Fibroblast of skin of left biceps (primary cell): ENCODE data around the gene SPI1.
"Not testable (repeated sequence)": the region's sequence is repeated elsewhere in the genome, so short reads cannot be mapped to it uniquely, and the experiment has no call there.

Source experiments
- DNase-seq, 2 experiments: peaks; one replicate each; pipeline ENCODE4 v3.0.0-alpha.2; 2013; ENCODE audit warnings: low read depth in 2 of 2

The SPI1 gene

DNA sequence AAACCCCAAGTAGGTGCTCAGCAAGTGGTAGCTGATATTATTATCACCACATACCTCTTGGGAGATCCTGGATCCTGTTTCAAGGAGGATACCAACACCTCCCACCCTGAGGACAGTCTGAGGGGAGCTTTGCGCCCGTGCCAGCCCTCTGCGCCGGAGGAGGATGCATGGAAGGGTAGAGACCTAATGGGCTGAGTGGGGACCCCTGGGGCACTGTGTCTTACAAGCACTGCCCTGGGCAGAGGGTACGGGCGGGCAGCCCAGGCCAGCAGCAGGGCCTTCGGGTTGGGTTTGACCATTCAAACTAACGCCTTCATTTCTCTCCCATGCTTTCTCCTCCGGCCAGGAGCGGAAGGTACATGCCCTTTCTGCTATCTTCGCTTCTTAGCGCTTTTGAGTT, 52.1 kb downstream of the SPI1 start:
- DNase-seq, result no peak

DNA sequence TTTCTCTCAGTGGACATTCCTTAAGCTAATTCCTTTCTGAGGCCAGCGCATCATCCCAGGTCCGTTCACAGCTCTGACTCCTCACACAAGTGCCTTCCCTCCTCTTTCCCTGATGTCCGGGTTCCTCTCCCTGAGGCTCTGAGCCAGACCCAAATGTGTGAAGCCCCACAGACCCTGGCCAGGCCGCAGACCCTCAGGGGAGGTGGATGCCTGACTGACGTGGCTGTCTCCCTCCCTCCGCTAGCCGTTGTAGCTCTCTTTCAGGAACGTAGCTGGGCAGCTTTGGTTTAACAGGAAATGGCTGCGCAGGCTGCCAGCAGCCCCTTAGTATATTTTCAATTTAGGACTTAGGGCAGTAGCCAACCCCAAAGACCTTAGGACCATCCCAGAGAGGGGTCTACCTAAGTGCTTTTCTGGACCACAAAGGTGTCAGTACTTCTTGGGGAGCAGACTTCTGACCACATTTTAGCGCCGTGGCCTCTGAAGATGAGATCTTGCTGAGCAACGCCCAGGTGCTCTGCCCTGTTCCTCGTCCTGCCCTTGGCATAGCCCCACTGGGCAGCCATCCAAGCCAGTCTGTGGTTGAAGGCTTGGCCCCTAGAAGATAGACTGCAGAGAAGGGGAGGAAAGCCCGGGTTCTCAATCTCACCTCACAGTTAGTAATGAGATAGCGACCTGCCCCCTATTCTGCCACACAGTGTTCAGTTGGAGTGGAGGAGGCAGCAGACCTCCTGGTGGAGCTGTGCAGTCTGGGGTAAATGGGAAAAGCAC, 52.9 kb downstream of the SPI1 start:
- DNase-seq, result no peak

GRCh38 chr11:47324520-47324919, 53.8 kb downstream of the SPI1 start:
- DNase-seq, result no peak

DNA sequence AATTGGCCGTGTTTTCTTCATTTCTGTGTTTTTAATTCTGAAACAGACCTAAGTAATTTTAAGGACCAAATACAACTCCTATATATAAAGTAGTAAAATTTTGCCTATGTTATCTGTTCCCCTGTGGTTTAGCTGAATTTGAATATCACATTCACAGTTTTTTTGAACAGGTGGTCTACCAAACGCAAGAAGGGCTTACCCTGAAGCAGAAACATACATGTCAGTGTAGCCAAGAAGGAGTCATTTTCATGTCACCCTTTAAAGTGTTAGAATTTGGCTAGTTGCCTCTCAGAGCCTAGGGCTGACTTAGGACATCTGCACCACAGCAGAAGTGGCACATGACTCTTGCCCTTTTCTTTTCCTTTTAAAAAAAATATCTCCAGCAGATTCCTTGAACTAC, 60.2 kb downstream of the SPI1 start:
- no peak for DNase-seq

DNA sequence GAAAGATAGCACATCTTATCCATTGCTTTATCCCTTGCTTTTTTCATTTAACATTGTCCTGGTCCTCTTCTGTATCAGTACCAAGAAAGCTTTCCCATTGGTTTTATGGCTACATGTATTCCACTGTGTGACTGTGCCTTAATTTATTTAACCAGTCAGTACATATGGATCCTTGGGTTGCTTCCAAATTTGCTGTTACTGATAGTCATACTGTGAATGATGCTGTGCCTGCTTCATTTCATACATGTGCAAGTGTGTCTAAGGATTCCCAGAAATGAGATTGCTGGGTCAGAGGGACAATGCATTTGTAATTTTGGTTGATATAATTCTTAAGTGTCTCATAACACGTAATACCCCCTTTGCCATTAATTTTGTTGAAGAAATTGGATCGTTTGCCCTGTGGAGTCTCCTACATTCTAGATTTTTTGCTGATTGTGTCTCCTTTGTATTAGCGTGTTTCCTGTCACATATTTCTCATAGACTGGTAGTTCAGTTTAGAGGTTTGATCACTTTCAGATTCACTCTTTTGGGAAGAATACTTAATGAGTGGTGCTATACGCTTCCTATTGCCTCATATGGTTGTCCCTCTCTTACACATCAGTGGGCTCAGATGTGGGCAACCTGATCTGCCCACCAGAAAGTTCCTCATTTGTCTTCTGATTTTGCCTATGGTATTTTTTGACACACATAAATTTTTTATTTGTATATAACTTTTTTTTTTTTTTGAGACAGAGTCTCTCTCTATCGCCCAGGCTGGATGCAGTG, 61.1 kb downstream of the SPI1 start:
- no peak for DNase-seq

GRCh38 chr11:47316501-47316900, 61.8 kb downstream of the SPI1 start:
- not testable (repeated sequence) for DNase-seq

GRCh38 chr11:47314992-47315391, 63.4 kb downstream of the SPI1 start:
- DNase-seq, result no peak

- DNase-seq, result no peak
These were observed 70.1 kb downstream of the SPI1 start for GRCh38 chr11:47308050-47308823.

GRCh38 chr11:47306484-47306844, 71.9 kb downstream of the SPI1 start:
- no peak for DNase-seq

DNA sequence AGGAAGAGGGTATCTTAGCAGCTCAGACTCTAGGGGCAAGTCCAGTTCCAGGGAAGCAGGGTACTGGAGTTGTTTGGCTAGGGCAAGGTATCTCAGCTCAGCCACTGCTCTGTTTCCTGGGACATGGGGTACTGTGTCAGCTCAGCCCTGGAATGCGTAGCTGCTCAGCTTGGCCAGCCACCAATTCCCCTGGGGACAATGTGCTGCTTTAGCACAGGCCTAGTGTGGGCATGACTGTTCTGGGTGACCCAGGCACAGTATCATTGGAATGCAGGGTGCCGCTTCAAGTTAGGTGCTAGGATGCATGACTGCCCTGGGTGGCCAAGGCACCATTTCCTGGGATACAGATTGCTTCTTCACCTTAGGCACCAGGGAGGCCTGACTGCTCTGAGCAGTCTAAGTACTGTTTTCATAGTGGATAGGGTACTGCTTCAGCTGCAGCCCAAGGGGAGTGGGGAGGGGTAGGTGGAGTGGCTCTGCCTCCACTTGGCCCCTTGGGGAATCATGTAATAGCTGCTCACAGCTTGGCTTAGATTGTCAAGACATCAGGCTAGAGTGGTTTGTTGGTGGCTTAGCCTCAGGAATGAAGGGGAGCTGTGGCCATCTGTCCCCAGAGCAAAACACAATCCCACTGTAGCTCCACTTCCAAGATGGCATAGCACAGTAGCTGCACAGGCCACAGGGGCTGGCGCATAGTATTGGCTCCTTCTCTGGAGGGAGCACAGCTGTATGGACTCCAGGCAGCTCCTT, 72.4 kb downstream of the SPI1 start:
- no peak for DNase-seq
